K562 (cell line): ENCODE measurements around the gene SMIM41. TPM values are rescaled to one million over a fixed set of nuclear protein-coding genes. Genes with fewer than 3 reads are reported as not detected.

Source experiments
- ESRRB ChIP-seq: fragments of 250-450 bp; sonication (Bioruptor Pico); IDR thresholded peaks from 2 replicates; pipeline ENCODE4 v1.5.0; 2020; ENCODE audit warnings: mild to moderate bottlenecking, moderate library complexity, borderline replicate concordance
- ETV6 ChIP-seq, 3 experiments: fragments of 150-350 bp in 1 of 3; sonication (generic) in 1 of 3; formaldehyde crosslinking in 1 of 3; IDR thresholded peaks; 2 replicates each; pipeline versions ENCODE4 v1.6.1 to v1.8.0; 2014 to 2022; ENCODE audit warnings: borderline replicate concordance in 2 of 3, low read depth in 2 of 3, antibody characterized with exemption in 1 of 3, low read length in 1 of 3, mild to moderate bottlenecking in 1 of 3, missing genetic modification reagents in 1 of 3
- FUS ChIP-seq: fragments of 200-400 bp; formaldehyde crosslinking; optimal IDR thresholded peaks from 2 replicates; pipeline ENCODE3; 2017; ENCODE audit warnings: low read depth, low read length
- MEIS2 ChIP-seq: fragments of 450-650 bp; IDR thresholded peaks from 2 replicates; pipeline ENCODE4 v1.6.1; 2014; ENCODE audit warnings: mild to moderate bottlenecking; ENCODE audit not compliant: partially characterized antibody
- MTF1 ChIP-seq: fragments of 250-450 bp; sonication (Bioruptor Pico); IDR thresholded peaks from 2 replicates; pipeline ENCODE4 v1.9.0; 2021; ENCODE audit warnings: moderate library complexity, mild to moderate bottlenecking, inconsistent platforms, borderline replicate concordance
- NFRKB ChIP-seq: fragments of 450-650 bp; IDR thresholded peaks from 2 replicates; pipeline ENCODE4 v1.6.1; 2016; ENCODE audit warnings: low read depth
- NR1H2 ChIP-seq: sonication (generic); formaldehyde crosslinking; IDR thresholded peaks from 2 replicates; pipeline ENCODE4 v1.4.0; 2020; ENCODE audit warnings: mild to moderate bottlenecking, missing genetic modification reagents
- PCBP1 ChIP-seq: fragments of 200-400 bp; formaldehyde crosslinking; IDR thresholded peaks from 2 replicates; pipeline ENCODE4 v1.6.1; 2018; ENCODE audit warnings: mild to moderate bottlenecking, low read depth, low read length; ENCODE audit not compliant: poor library complexity, severe bottlenecking
- PYGO2 ChIP-seq: fragments of 450-650 bp; IDR thresholded peaks from 2 replicates; pipeline ENCODE4 v1.6.1; 2016; ENCODE audit warnings: mild to moderate bottlenecking, missing genetic modification characterization, moderate library complexity, missing compliant biosample characterization
- ZFX ChIP-seq: sonication (generic); formaldehyde crosslinking; IDR thresholded peaks from 2 replicates; pipeline ENCODE4 v1.8.0; 2022; ENCODE audit warnings: mild to moderate bottlenecking, missing genetic modification reagents, moderate library complexity
- ZNF224 ChIP-seq: sonication (generic); formaldehyde crosslinking; IDR thresholded peaks from 2 replicates; pipeline ENCODE4 v1.8.0; 2022; ENCODE audit warnings: mild to moderate bottlenecking, missing genetic modification reagents
- ZNF354B ChIP-seq: fragments of 250-450 bp; sonication (Bioruptor Pico); IDR thresholded peaks from 2 replicates; pipeline ENCODE4 v1.4.0; 2020
- ZNF76 ChIP-seq: fragments of 250-450 bp; sonication (Bioruptor Pico); IDR thresholded peaks from 2 replicates; pipeline ENCODE4 v1.4.0; 2020; ENCODE audit warnings: mild to moderate bottlenecking, moderate library complexity, borderline replicate concordance
- polyA plus RNA-seq, 8 experiments: library from polyadenylated mRNA; depleted of rRNA in 4 of 8; stranded (reverse) in 5 of 8; unstranded in 3 of 8; fragments of >200 nt; fragmentation: Nextera tagmentation in 2 of 8; fragmentation: Illumina TruSeq in 1 of 8; extraction: Ambion mirVana in 2 of 8; extraction: Trizol in 1 of 8; gene quantifications; 2 replicates each; pipeline versions ENCODE4 v1.2.1 to v1.2.3, GENCODE V29; 2011 to 2014; ENCODE audit warnings: inconsistent platforms in 1 of 8, missing spikeins in 1 of 8
- total RNA-seq, 7 experiments: library from RNA; depleted of rRNA in 6 of 7; stranded (reverse); fragments of >200 nt in 6 of 7; fragmentation: Illumina TruSeq in 2 of 7; extraction: Trizol in 2 of 7; gene quantifications; 2 replicates each; pipeline versions ENCODE4 v1.2.1 to v1.2.3, GENCODE V29; 2011 to 2021; ENCODE audit warnings: low replicate concordance in 1 of 7
- TF ChIP-seq, protein P1 (sequence below): fragments of 250-450 bp; sonication (Bioruptor Pico); IDR thresholded peaks from 2 replicates; pipeline ENCODE4 v1.5.0; 2021; ENCODE audit warnings: mild to moderate bottlenecking, moderate library complexity
- TF ChIP-seq, protein P2 (sequence below): fragments of 250-450 bp; sonication (Bioruptor Pico); IDR thresholded peaks from 2 replicates; pipeline ENCODE4 v1.4.0; 2020; ENCODE audit warnings: mild to moderate bottlenecking
- TF ChIP-seq, protein P3 (sequence below): sonication (generic); formaldehyde crosslinking; IDR thresholded peaks from 2 replicates; pipeline ENCODE4 v1.8.0; 2023; ENCODE audit warnings: missing genetic modification reagents, mild to moderate bottlenecking, borderline replicate concordance

Gene SMIM41
- total and polyA plus RNA-seq, 9 of the 15 experiments (the other 6 are each of a cell fraction or from before 2014, with no cell fraction given), result not detected

DNA sequence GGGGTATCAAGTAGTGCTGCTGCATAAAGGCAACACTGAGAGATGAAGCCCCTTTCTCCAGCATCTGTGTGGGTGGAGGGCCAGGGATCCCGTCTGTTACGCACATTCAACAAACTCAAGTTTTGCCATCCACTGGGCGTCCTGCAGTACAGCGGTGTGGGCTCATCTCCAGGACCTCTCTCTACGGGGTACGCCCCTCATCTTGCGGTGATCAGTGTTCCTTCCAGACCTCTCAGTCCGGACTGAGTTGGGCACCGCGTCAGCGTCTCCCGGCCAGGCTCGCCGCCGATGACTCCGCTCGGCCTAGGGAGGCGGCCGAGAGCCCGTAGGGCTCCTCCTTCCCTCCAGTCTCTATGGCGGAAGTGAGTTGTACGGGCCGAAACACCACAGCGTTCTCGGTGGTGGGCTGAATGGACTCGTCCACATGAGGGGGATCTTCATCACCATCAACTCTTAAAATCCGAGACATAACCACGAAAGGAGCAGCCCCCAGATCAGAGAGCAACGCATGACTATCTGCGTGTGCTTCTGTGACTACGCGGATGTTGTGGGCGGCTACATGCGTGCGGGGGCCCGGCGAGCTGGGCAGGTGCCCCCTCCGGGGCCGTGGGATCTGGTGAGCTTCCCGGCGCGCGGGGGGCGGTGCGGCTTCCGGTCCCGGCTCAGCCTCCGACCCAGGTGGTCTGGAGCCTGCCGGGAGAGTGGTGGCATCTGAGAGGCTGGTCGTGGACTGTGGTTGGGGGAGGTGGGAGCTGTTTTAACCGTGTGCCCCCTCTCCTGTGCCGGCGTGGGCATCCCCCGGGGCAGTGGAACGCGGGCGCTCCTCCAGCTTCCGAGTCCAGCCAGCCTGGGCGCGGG, 9.9 kb upstream of the SMIM41 start, which contains the start of gene ATG101 (continued):
- TF ChIP-seq, protein P1, sequence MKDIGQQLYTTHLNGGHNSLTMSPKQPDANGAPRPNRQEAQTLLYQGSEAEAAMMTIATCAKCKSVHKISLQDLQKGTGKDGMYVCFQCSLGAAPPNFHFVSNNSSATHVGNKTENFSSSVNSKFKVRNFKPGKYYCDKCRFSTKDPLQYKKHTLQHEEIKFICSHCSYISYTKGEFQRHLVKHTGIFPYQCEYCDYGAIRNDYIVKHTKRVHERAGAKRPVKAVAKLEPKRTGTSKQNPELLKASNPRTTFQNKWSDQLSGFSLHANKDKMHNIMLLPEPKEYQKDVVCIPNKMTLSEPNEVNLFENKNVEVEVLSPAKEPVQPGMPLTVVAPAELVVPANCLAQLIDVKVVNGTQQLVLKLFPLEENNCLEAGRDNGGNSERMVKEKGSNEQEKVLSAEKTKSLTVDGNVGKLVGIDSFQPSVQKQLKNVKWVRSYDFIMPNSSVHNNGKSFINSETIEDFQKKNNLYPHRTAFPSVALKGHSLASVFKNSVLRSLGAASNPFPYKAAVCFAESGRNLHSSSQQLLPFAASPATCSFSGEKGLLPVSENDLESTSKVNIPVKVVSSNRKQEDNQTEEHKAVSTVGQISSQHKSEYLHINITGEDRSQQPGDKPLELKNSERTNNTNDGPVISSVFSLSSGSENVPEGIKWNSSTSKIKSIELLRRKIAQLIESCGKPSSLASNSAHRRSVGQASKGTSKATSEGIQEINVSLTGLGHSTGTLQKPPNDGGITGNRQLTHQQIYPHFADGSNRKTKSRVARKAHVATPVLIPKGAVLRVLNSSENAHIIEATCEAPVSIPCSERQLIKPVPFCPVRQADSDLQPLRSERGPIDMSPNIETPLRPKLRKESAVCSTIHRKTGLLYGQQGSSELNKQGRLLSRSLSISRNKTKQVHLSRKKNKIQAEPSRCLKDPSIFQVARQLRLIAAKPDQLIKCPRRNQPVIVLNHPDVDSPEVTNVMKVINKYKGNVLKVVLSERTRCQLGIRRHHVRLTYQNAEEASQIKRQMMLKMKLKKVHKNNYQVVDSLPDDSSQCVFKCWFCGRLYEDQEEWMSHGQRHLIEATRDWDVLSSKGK, result no peak
- TF ChIP-seq, protein P2, sequence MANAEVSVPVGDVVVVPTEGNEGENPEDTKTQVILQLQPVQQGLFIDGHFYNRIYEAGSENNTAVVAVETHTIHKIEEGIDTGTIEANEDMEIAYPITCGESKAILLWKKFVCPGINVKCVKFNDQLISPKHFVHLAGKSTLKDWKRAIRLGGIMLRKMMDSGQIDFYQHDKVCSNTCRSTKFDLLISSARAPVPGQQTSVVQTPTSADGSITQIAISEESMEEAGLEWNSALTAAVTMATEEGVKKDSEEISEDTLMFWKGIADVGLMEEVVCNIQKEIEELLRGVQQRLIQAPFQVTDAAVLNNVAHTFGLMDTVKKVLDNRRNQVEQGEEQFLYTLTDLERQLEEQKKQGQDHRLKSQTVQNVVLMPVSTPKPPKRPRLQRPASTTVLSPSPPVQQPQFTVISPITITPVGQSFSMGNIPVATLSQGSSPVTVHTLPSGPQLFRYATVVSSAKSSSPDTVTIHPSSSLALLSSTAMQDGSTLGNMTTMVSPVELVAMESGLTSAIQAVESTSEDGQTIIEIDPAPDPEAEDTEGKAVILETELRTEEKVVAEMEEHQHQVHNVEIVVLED (CRISPR knock-in tag), result peak; percentile 66; the same call in 1 of the 2 replicates
- TF ChIP-seq ZNF354B (CRISPR knock-in tag) (no peak), PCBP1 (peak; percentile 97), ZNF76 (CRISPR knock-in tag) (no peak), PYGO2 (no peak), NR1H2 (CRISPR knock-in tag) (no peak), ESRRB (CRISPR knock-in tag) (no peak), FUS (no peak), MEIS2 (no peak), ETV6 (IDR thresholded peaks at IDR 0.05; ENCODE audit: borderline replicate concordance in 1 of 2, low read depth in 2 of 2, low read length in 1 of 2) (no peak), ETV6 (CRISPR knock-in tag; IDR thresholded peaks at IDR 0.05; ENCODE audit: borderline replicate concordance) (no peak), ZNF224 (CRISPR knock-in tag) (no peak), MTF1 (CRISPR knock-in tag) (no peak), ZFX (CRISPR knock-in tag) (peak; percentile 30; the same call in 1 of the 2 replicates), NFRKB (0 out of 2 replicates have a peak, but pooled peaks have one; percentile 43)
- TF ChIP-seq, protein P3, sequence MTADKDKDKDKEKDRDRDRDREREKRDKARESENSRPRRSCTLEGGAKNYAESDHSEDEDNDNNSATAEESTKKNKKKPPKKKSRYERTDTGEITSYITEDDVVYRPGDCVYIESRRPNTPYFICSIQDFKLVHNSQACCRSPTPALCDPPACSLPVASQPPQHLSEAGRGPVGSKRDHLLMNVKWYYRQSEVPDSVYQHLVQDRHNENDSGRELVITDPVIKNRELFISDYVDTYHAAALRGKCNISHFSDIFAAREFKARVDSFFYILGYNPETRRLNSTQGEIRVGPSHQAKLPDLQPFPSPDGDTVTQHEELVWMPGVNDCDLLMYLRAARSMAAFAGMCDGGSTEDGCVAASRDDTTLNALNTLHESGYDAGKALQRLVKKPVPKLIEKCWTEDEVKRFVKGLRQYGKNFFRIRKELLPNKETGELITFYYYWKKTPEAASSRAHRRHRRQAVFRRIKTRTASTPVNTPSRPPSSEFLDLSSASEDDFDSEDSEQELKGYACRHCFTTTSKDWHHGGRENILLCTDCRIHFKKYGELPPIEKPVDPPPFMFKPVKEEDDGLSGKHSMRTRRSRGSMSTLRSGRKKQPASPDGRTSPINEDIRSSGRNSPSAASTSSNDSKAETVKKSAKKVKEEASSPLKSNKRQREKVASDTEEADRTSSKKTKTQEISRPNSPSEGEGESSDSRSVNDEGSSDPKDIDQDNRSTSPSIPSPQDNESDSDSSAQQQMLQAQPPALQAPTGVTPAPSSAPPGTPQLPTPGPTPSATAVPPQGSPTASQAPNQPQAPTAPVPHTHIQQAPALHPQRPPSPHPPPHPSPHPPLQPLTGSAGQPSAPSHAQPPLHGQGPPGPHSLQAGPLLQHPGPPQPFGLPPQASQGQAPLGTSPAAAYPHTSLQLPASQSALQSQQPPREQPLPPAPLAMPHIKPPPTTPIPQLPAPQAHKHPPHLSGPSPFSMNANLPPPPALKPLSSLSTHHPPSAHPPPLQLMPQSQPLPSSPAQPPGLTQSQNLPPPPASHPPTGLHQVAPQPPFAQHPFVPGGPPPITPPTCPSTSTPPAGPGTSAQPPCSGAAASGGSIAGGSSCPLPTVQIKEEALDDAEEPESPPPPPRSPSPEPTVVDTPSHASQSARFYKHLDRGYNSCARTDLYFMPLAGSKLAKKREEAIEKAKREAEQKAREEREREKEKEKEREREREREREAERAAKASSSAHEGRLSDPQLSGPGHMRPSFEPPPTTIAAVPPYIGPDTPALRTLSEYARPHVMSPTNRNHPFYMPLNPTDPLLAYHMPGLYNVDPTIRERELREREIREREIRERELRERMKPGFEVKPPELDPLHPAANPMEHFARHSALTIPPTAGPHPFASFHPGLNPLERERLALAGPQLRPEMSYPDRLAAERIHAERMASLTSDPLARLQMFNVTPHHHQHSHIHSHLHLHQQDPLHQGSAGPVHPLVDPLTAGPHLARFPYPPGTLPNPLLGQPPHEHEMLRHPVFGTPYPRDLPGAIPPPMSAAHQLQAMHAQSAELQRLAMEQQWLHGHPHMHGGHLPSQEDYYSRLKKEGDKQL (CRISPR knock-in tag), result 0 out of 2 replicates have a peak, but pooled peaks have one; percentile 16
